HUES48 (cell line): Measurements from ENCODE around the gene RNASEH2B.

ENCODE experiments used
- H3K27ac ChIP-seq: one replicate; pipeline ENCODE4 v1.7.0; 2013; ENCODE audit warnings: low read depth, low read length, inconsistent platforms
- H3K27me3 ChIP-seq: 2 replicates; pipeline ENCODE4 v1.6.1; 2013; ENCODE audit warnings: mild to moderate bottlenecking, low read length; ENCODE audit not compliant: control insufficient read depth, insufficient read depth
- H3K36me3 ChIP-seq: 2 replicates; pipeline ENCODE4 v1.6.1; 2013; ENCODE audit warnings: low read length; ENCODE audit not compliant: control insufficient read depth, insufficient read depth
- H3K4me1 ChIP-seq: 2 replicates; pipeline ENCODE4 v1.6.1; 2013; ENCODE audit warnings: mild to moderate bottlenecking, low read length; ENCODE audit not compliant: control insufficient read depth, insufficient read depth
- H3K4me3 ChIP-seq: 2 replicates; pipeline ENCODE4 v1.5.1; 2013; ENCODE audit warnings: mild to moderate bottlenecking, low read depth, low read length
- H3K9ac ChIP-seq: 2 replicates; pipeline ENCODE4 v1.6.1; 2013; ENCODE audit warnings: mild to moderate bottlenecking, low read depth, low read length, moderate library complexity
- H3K9me3 ChIP-seq: 2 replicates; pipeline ENCODE4 v1.6.1; 2013; ENCODE audit warnings: low read length; ENCODE audit not compliant: control insufficient read depth, insufficient read depth

Gene RNASEH2B

GRCh38 chr13:50918567-50918966, 9.0 kb downstream of the RNASEH2B start:
- no peak overlapping the region for H3K27ac ChIP-seq
- no peak overlapping the region for H3K4me3 ChIP-seq
- no peaks in the 10 kb centered on the region; the same call in 1 of the 2 replicates for H3K36me3 ChIP-seq
- no peaks in the 10 kb centered on the region for H3K27me3 ChIP-seq
- no peak overlapping the region for H3K9ac ChIP-seq
- H3K9me3 ChIP-seq = peaks cover 26% of the 10 kb centered on the region
- H3K4me1 ChIP-seq = peaks cover 28% of the 10 kb centered on the region

DNA sequence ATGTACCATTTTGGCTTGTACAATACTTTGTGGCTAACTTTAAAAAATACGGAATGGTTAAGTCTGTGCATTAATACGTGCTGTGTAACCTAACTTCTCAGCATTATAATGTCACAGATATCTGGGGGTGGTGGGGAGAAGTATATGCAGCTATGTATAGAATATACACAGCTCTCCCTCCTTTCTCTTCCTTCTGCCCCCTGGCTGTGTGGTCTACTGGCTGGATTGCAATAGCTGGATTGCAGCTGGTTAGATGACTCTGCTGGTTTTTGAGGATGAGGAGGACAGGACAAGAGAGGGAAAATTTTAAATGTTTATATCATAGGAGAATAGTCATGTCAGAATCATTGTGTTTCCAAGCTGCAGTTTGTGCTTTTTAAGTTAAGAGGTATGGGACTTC, 9.7 kb downstream of the RNASEH2B start:
- peaks cover 29% of the 10 kb centered on the region for H3K9me3 ChIP-seq

DNA sequence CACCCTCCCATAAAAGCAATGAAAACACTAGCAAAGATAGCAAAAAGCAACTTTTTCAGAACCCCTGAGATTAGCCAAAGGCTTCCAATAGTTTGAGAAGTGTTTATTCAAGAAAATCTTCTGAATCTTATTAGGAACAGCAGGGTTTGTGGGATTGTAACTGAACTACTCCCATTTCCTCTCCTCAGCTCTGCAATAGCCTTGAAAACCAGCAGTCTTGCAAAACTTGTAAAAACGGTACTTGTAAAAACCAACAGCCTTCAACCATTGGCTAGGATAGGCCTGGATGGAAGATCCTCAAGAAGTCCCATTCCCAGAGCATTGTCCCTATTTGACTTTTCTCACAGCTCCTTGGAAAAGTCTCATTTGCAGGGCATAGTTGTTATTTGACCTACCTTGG, 12.1 kb downstream of the RNASEH2B start:
- no peaks in the 10 kb centered on the region for H3K27me3 ChIP-seq
- no peaks in the 10 kb centered on the region; the same call in 1 of the 2 replicates for H3K36me3 ChIP-seq
- H3K9me3 ChIP-seq = peaks cover 29% of the 10 kb centered on the region
- H3K4me3 ChIP-seq = no peak overlapping the region
- peaks cover 5% of the 10 kb centered on the region for H3K4me1 ChIP-seq
- no peak overlapping the region for H3K27ac ChIP-seq
- no peak overlapping the region for H3K9ac ChIP-seq

More for the DNA sequence above, 9.7 kb downstream of the RNASEH2B start:
- no peak overlapping the region for H3K4me3 ChIP-seq
- H3K36me3 ChIP-seq = no peaks in the 10 kb centered on the region; the same call in 1 of the 2 replicates
- H3K4me1 ChIP-seq = peaks cover 25% of the 10 kb centered on the region
- H3K27me3 ChIP-seq = no peaks in the 10 kb centered on the region
- no peak overlapping the region for H3K27ac ChIP-seq
- H3K9ac ChIP-seq = no peak overlapping the region

DNA sequence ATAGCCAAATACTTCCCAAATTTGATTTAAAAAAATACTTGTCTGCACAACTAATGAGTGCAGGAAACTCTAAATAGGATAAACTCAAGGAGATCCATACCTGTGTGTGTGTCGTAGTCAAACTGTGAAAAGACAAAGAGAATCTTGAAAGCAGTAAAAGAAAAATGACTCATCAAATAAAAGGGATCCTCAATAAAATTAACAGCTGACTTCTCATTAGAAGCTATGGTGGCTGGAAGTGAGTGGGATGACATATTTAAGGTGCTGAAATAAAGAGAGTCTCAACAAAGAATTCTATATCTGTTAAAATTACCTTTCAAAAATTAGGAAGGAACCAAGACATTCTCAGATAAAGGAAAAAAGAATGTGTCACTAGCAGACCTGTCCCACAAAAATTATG, 13.7 kb downstream of the RNASEH2B start:
- H3K9me3 ChIP-seq = peaks cover 29% of the 10 kb centered on the region
- H3K27me3 ChIP-seq = no peaks in the 10 kb centered on the region
- H3K27ac ChIP-seq = no peak overlapping the region
- H3K4me3 ChIP-seq = no peak overlapping the region
- no peaks in the 10 kb centered on the region for H3K4me1 ChIP-seq
- no peaks in the 10 kb centered on the region; the same call in 1 of the 2 replicates for H3K36me3 ChIP-seq
- no peak overlapping the region for H3K9ac ChIP-seq

GRCh38 chr13:50924025-50924424, 14.4 kb downstream of the RNASEH2B start:
- H3K9me3 ChIP-seq = peaks cover 29% of the 10 kb centered on the region
- no peak overlapping the region for H3K4me3 ChIP-seq
- H3K36me3 ChIP-seq = no peaks in the 10 kb centered on the region; the same call in 1 of the 2 replicates
- H3K27me3 ChIP-seq = no peaks in the 10 kb centered on the region
- H3K9ac ChIP-seq = no peak overlapping the region
- H3K27ac ChIP-seq = no peak overlapping the region
- H3K4me1 ChIP-seq = no peaks in the 10 kb centered on the region

- no peak overlapping the region for H3K4me3 ChIP-seq
- H3K9me3 ChIP-seq = peaks cover 12% of the 10 kb centered on the region
- no peaks in the 10 kb centered on the region for H3K27me3 ChIP-seq
- H3K27ac ChIP-seq = no peak overlapping the region
- H3K9ac ChIP-seq = no peak overlapping the region
- H3K4me1 ChIP-seq = 0 out of 2 replicates have a peak, but pooled peaks cover 4% of the 10 kb centered on the region
- H3K36me3 ChIP-seq = peaks cover 5% of the 10 kb centered on the region; the same call in 1 of the 2 replicates
Observed at GRCh38 chr13:50927701-50928100, 18.1 kb downstream of the RNASEH2B start.

GRCh38 chr13:50928102-50928501, 18.5 kb downstream of the RNASEH2B start:
- Histone ChIP-seq H3K27me3 (no peaks in the 10 kb centered on the region), H3K36me3 (peaks cover 5% of the 10 kb centered on the region), H3K9me3 (peaks cover 8% of the 10 kb centered on the region), H3K27ac (no peak overlapping the region), H3K4me3 (no peak overlapping the region), H3K4me1 (0 out of 2 replicates have a peak, but pooled peaks cover 4% of the 10 kb centered on the region), H3K9ac (no peak overlapping the region)

GRCh38 chr13:50928659-50929462, 19.3 kb downstream of the RNASEH2B start:
- H3K4me3 ChIP-seq = no peak overlapping the region
- H3K9me3 ChIP-seq = peaks cover under 1% of the 10 kb centered on the region
- no peaks in the 10 kb centered on the region for H3K27me3 ChIP-seq
- no peak overlapping the region for H3K9ac ChIP-seq
- H3K4me1 ChIP-seq = 0 out of 2 replicates have a peak, but pooled peaks cover 4% of the 10 kb centered on the region
- peaks cover 9% of the 10 kb centered on the region for H3K36me3 ChIP-seq
- H3K27ac ChIP-seq = no peak overlapping the region

- no peaks in the 10 kb centered on the region for H3K27me3 ChIP-seq
- peaks cover 25% of the 10 kb centered on the region for H3K36me3 ChIP-seq
- H3K4me3 ChIP-seq = no peak overlapping the region
- 0 out of 2 replicates have a peak, but pooled peaks cover 4% of the 10 kb centered on the region for H3K4me1 ChIP-seq
- H3K27ac ChIP-seq = no peak overlapping the region
- H3K9ac ChIP-seq = no peak overlapping the region
- no peaks in the 10 kb centered on the region for H3K9me3 ChIP-seq
Observed at GRCh38 chr13:50932091-50932490, 22.5 kb downstream of the RNASEH2B start.

DNA sequence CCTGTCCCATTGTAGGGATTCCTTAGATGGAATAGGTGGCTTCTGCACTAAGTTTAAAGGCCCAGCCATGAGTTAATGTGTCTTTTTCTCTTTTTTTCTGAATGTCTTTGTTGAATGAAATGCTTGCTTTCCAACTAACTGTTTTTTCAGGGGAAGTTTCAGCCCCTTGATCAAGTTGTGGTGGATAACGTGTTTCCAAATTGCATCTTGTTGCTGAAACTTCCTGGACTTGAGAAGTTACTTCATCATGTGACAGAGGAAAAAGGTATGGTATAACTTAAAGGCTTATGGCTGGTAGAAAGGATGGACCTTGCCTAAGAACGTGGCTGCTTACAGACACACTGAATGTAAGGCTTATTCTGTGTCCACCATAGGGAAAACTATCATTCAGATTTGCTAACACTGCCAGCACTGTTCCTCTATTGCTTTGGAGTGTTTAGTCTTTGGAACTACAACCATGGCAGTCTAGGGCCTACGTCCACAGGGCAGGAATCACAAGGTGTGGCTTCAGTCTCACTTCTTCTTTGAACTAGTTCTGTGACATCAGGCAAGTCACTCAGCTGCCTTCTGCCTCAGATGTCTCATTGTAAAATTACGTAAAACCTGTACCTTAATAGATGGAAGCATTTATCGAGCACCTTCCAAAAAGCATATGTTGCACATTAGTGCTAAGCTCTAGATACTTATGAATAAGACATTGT, 25.3 kb downstream of the RNASEH2B start:
- 0 out of 2 replicates have a peak, but pooled peaks cover 3% of the 10 kb centered on the region for H3K9me3 ChIP-seq
- no peak overlapping the region for H3K4me3 ChIP-seq
- H3K27ac ChIP-seq = no peak overlapping the region
- no peak overlapping the region for H3K9ac ChIP-seq
- H3K27me3 ChIP-seq = no peaks in the 10 kb centered on the region
- peaks cover 25% of the 10 kb centered on the region for H3K36me3 ChIP-seq
- 0 out of 2 replicates have a peak, but pooled peaks cover 4% of the 10 kb centered on the region for H3K4me1 ChIP-seq

GRCh38 chr13:50936679-50937078, 27.1 kb downstream of the RNASEH2B start:
- H3K27me3 ChIP-seq = no peaks in the 10 kb centered on the region
- 0 out of 2 replicates have a peak, but pooled peaks cover 3% of the 10 kb centered on the region for H3K9me3 ChIP-seq
- H3K4me1 ChIP-seq = no peaks in the 10 kb centered on the region
- H3K27ac ChIP-seq = no peak overlapping the region
- H3K9ac ChIP-seq = no peak overlapping the region
- H3K4me3 ChIP-seq = no peak overlapping the region
- peaks cover 20% of the 10 kb centered on the region for H3K36me3 ChIP-seq
